ENCODE data around the gene MGAT5B.

GRCh38 chr17:76912421-76913164, 44.4 kb downstream of the MGAT5B start:
- no peak for TF ChIP-seq JUND (IDR thresholded peaks at IDR 0.05)
- TF ChIP-seq CTCF (IDR thresholded peaks at IDR 0.05 in 2 of 3, conservative IDR thresholded peaks at IDR 0.05 in 1 of 3; ENCODE audit: borderline replicate concordance in 1 of 3, insufficient read depth in 1 of 3, low read depth in 2 of 3, low read length in 2 of 3): no peak
- no peak for TF ChIP-seq EZH2phosphoT487 (IDR thresholded peaks at IDR 0.05; ENCODE audit: borderline replicate concordance)
- no peak for TF ChIP-seq TCF7L2 (IDR thresholded peaks at IDR 0.05; ENCODE audit: borderline replicate concordance, extremely low read depth, insufficient read depth, insufficient read length)
- no peak for TF ChIP-seq POLR2A (IDR thresholded peaks at IDR 0.05; ENCODE audit: borderline replicate concordance, extremely low read depth, insufficient read depth, insufficient read length)
- no peak for TF ChIP-seq EZH2 (IDR thresholded peaks at IDR 0.05)
- no peak for TF ChIP-seq ATF3 (IDR thresholded peaks at IDR 0.05)
- no peak for TF ChIP-seq REST (IDR thresholded peaks at IDR 0.05; ENCODE audit: low read depth)
- TF ChIP-seq SIN3A (IDR thresholded peaks at IDR 0.05; ENCODE audit: low read depth): no peak
- no peak for TF ChIP-seq CEBPB (IDR thresholded peaks at IDR 0.05; ENCODE audit: low read depth)
